Stromal cell of bone marrow (primary cell): ENCODE data around the gene KISS1R.
"Not testable (repeated sequence)": the region's sequence is repeated elsewhere in the genome, so short reads cannot be mapped to it uniquely, and the experiment has no call there.

Experiments
- DNase-seq: peaks from one replicate; pipeline ENCODE4 v3.0.0-alpha.2; 2012; ENCODE audit warnings: low read depth

Gene KISS1R

GRCh38 chr19:881385-882071 lies 35.6 kb upstream of the KISS1R start:
- DNase-seq = no peak

- no peak for DNase-seq
Measured at GRCh38 chr19:882871-883497, 34.1 kb upstream of the KISS1R start.

GRCh38 chr19:883661-884211 lies 33.4 kb upstream of the KISS1R start:
- no peak for DNase-seq

GRCh38 chr19:884420-885211 lies 32.5 kb upstream of the KISS1R start:
- no peak for DNase-seq

GRCh38 chr19:885536-886224 lies 31.5 kb upstream of the KISS1R start:
- no peak for DNase-seq

- DNase-seq = peak; percentile 18
Measured at GRCh38 chr19:887072-887471, 30.1 kb upstream of the KISS1R start.

GRCh38 chr19:887599-887998 lies 29.5 kb upstream of the KISS1R start:
- DNase-seq = no peak

GRCh38 chr19:888581-889385 lies 28.4 kb upstream of the KISS1R start:
- no peak for DNase-seq

- DNase-seq = no peak
Measured at GRCh38 chr19:889662-890295, 27.4 kb upstream of the KISS1R start.

- DNase-seq = no peak
Measured at GRCh38 chr19:890831-891230, 26.3 kb upstream of the KISS1R start.

GRCh38 chr19:891421-892200 lies 25.5 kb upstream of the KISS1R start:
- not testable (repeated sequence) for DNase-seq

GRCh38 chr19:892243-892893 lies 24.8 kb upstream of the KISS1R start:
- no peak for DNase-seq

- peak; percentile 84 for DNase-seq
Measured at GRCh38 chr19:892894-893689, 24.0 kb upstream of the KISS1R start, which contains the start of the genes MED16 and RNU6-9. MED16 (minus strand) TSS chr19:893187; CDS start chr19:891131, 2,056 bp downstream. RNU6-9 (plus strand) TSS chr19:893484.

GRCh38 chr19:896434-896833 lies 20.7 kb upstream of the KISS1R start:
- no peak for DNase-seq

- DNase-seq = no peak
Measured at GRCh38 chr19:896999-897398, 20.1 kb upstream of the KISS1R start.

GRCh38 chr19:897442-898039 lies 19.6 kb upstream of the KISS1R start:
- no peak for DNase-seq

GRCh38 chr19:898663-899062 lies 18.5 kb upstream of the KISS1R start:
- no peak for DNase-seq
